GM12878 (cell line): Measurements from ENCODE around the gene METTL8. TPM values are rescaled to one million over a fixed set of nuclear protein-coding genes. Genes with fewer than 3 reads are reported as not detected.

Source experiments
- GABPA ChIP-seq: IDR thresholded peaks from 2 replicates; pipeline ENCODE4 v1.6.1; 2014; ENCODE audit warnings: antibody characterized with exemption, low read depth, mild to moderate bottlenecking, inconsistent platforms
- HCFC1 ChIP-seq: fragments of 150-350 bp; IDR thresholded peaks from 2 replicates; pipeline ENCODE4 v1.6.1; 2014; ENCODE audit warnings: low read length
- HDGF ChIP-seq: fragments of 450-650 bp; IDR thresholded peaks from 2 replicates; pipeline ENCODE4 v1.6.1; 2016; ENCODE audit warnings: antibody characterized with exemption
- NR2C1 ChIP-seq: fragments of 450-650 bp; IDR thresholded peaks from 2 replicates; pipeline ENCODE4 v1.6.1; 2017; ENCODE audit warnings: antibody characterized with exemption, mild to moderate bottlenecking, moderate library complexity
- POLR2A ChIP-seq: IDR thresholded peaks from 2 replicates; pipeline ENCODE4 v1.6.1; 2011; ENCODE audit warnings: low read depth, mild to moderate bottlenecking, low read length
- RUNX3 ChIP-seq: IDR thresholded peaks from 2 replicates; pipeline ENCODE4 v1.6.1; 2012; ENCODE audit warnings: low read length, inconsistent platforms
- TCF12 ChIP-seq: IDR thresholded peaks from 2 replicates; pipeline ENCODE4 v1.6.1; 2011; ENCODE audit warnings: low read depth, mild to moderate bottlenecking, low read length
- TCF7 ChIP-seq: IDR thresholded peaks from 2 replicates; pipeline ENCODE4 v1.6.1; 2014; ENCODE audit warnings: antibody characterized with exemption, borderline replicate concordance
- ZNF622 ChIP-seq: fragments of 450-650 bp; IDR thresholded peaks from 2 replicates; pipeline ENCODE4 v1.6.1; 2017; ENCODE audit warnings: mild to moderate bottlenecking, inconsistent platforms
- ZSCAN29 ChIP-seq: fragments of 450-650 bp; IDR thresholded peaks from 2 replicates; pipeline ENCODE4 v1.6.1; 2017; ENCODE audit warnings: mild to moderate bottlenecking, moderate library complexity
- polyA plus RNA-seq, 11 experiments: library from polyadenylated mRNA; depleted of rRNA in 4 of 11; unstranded in 6 of 11; stranded (reverse) in 5 of 11; fragments of >200 nt; fragmentation: Nextera tagmentation in 4 of 11; fragmentation: Illumina TruSeq in 1 of 11; extraction: Ambion mirVana in 4 of 11; extraction: Trizol in 1 of 11; gene quantifications; 1 replicate in 1 of 11; 2 replicates in 10 of 11; pipeline versions ENCODE4 v1.2.1 to v1.2.3, GENCODE V29; 2011 to 2016; ENCODE audit warnings: inconsistent platforms in 2 of 11, missing spikeins in 2 of 11, low read depth in 1 of 11
- total RNA-seq, 4 experiments: library from RNA; depleted of rRNA in 3 of 4; stranded (reverse); fragments of >200 nt in 3 of 4; fragmentation: Illumina TruSeq in 1 of 4; extraction: Trizol in 1 of 4; gene quantifications; 2 replicates each; pipeline versions ENCODE4 v1.2.1 to v1.2.3, GENCODE V29; 2013 to 2021
- TF ChIP-seq, protein P1 (sequence below): fragments of 450-650 bp; IDR thresholded peaks from 2 replicates; pipeline ENCODE4 v1.6.1; 2018; ENCODE audit warnings: mild to moderate bottlenecking, low read depth, moderate library complexity; ENCODE audit not compliant: partially characterized antibody
- TF ChIP-seq, protein P2 (sequence below): fragments of 450-650 bp; IDR thresholded peaks from 2 replicates; pipeline ENCODE4 v1.6.1; 2017; ENCODE audit warnings: mild to moderate bottlenecking, moderate library complexity
- TF ChIP-seq, protein P3 (sequence below): IDR thresholded peaks from 2 replicates; pipeline ENCODE4 v1.6.1; 2011; ENCODE audit warnings: borderline replicate concordance, low read depth, mild to moderate bottlenecking, moderate library complexity, low read length; ENCODE audit not compliant: insufficient read depth, poor library complexity, severe bottlenecking
- TF ChIP-seq, protein P4 (sequence below): fragments of 450-650 bp; IDR thresholded peaks from 2 replicates; pipeline ENCODE4 v1.6.1; 2017; ENCODE audit warnings: borderline replicate concordance
- TF ChIP-seq, protein P5 (sequence below), 3 experiments: IDR thresholded peaks in 2 of 3; conservative IDR thresholded peaks in 1 of 3; 2 replicates each; pipeline ENCODE4 v1.5.1; 2011; ENCODE audit warnings: low read depth in 3 of 3, low read length in 3 of 3, mild to moderate bottlenecking in 3 of 3, control low read depth in 2 of 3, moderate library complexity in 2 of 3, inconsistent platforms in 1 of 3, mixed read lengths in 1 of 3; ENCODE audit not compliant: control insufficient read depth in 2 of 3, insufficient read depth in 1 of 3; ENCODE audit errors: extremely low read depth in 1 of 3

METTL8 gene
- total and polyA plus RNA-seq, 10 of the 15 experiments (the other 5 are each of a cell fraction or from before 2014, with no cell fraction given), result 30.8 to 96.3 (median 51.5) TPM

DNA sequence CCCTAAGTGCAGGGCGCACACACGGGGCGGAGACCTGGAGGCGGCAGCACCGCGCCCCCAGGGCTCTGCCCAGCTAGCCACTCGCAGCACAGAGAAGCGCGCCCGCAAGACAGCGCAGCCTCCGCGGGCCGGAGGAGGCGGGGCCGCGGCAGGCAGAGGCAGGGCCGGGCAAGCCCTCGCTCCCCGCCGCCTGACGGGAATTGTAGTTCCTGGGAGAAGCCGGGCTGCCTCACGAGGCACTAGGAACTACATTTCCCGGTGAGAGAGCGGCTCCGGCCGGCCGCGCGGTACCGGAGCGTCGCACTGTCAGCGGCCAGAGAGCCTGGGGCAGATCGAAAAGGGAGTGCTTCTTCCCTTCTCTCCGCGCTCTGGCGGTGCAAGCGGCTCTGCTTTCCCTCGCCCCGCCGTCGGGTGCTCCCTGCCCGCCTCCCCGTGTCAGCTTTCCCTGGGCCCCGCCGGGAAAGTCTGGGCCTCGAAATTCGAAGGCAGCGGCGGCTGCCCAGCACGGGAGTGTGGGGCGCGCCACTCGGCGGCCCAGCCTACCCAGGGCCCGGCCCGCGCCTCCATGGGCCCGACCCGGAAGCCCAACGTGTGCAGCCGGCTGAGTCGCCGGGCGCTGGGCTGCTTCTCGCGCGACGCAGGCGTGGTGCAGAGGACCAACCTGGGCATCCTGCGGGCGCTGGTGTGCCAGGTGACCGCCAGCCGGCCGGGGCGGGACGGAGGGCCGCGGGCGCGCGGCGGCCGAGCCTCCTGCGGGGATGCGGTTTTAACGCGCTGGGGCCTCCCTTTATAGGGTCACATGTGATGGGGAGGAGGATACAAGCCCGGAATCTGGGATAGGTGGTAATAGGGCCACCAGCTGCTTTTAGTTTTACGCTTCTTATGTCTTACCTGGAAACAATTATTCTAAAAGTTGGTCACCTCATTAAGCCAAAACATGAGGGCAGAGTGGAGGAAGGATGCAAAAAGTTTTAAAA is 511 bp upstream of the METTL8 start, which contains the start of gene DCAF17 (continued):
- TF ChIP-seq GABPA (peak; percentile 67; the same call in 1 of the 2 replicates), POLR2A (peak; percentile 92), TCF12 (peak; percentile 45; the same call in 1 of the 2 replicates), ZSCAN29 (0 out of 2 replicates have a peak, but pooled peaks have one; percentile 6), RUNX3 (peak; percentile 79), TCF7 (no peak), ZNF622 (no peak), HCFC1 (peak; percentile 92), NR2C1 (peak; percentile 86), HDGF (peak; percentile 82; the same call in 1 of the 2 replicates)
- TF ChIP-seq, protein P1, sequence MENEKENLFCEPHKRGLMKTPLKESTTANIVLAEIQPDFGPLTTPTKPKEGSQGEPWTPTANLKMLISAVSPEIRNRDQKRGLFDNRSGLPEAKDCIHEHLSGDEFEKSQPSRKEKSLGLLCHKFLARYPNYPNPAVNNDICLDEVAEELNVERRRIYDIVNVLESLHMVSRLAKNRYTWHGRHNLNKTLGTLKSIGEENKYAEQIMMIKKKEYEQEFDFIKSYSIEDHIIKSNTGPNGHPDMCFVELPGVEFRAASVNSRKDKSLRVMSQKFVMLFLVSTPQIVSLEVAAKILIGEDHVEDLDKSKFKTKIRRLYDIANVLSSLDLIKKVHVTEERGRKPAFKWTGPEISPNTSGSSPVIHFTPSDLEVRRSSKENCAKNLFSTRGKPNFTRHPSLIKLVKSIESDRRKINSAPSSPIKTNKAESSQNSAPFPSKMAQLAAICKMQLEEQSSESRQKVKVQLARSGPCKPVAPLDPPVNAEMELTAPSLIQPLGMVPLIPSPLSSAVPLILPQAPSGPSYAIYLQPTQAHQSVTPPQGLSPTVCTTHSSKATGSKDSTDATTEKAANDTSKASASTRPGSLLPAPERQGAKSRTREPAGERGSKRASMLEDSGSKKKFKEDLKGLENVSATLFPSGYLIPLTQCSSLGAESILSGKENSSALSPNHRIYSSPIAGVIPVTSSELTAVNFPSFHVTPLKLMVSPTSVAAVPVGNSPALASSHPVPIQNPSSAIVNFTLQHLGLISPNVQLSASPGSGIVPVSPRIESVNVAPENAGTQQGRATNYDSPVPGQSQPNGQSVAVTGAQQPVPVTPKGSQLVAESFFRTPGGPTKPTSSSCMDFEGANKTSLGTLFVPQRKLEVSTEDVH, result no peak
- TF ChIP-seq, protein P2, sequence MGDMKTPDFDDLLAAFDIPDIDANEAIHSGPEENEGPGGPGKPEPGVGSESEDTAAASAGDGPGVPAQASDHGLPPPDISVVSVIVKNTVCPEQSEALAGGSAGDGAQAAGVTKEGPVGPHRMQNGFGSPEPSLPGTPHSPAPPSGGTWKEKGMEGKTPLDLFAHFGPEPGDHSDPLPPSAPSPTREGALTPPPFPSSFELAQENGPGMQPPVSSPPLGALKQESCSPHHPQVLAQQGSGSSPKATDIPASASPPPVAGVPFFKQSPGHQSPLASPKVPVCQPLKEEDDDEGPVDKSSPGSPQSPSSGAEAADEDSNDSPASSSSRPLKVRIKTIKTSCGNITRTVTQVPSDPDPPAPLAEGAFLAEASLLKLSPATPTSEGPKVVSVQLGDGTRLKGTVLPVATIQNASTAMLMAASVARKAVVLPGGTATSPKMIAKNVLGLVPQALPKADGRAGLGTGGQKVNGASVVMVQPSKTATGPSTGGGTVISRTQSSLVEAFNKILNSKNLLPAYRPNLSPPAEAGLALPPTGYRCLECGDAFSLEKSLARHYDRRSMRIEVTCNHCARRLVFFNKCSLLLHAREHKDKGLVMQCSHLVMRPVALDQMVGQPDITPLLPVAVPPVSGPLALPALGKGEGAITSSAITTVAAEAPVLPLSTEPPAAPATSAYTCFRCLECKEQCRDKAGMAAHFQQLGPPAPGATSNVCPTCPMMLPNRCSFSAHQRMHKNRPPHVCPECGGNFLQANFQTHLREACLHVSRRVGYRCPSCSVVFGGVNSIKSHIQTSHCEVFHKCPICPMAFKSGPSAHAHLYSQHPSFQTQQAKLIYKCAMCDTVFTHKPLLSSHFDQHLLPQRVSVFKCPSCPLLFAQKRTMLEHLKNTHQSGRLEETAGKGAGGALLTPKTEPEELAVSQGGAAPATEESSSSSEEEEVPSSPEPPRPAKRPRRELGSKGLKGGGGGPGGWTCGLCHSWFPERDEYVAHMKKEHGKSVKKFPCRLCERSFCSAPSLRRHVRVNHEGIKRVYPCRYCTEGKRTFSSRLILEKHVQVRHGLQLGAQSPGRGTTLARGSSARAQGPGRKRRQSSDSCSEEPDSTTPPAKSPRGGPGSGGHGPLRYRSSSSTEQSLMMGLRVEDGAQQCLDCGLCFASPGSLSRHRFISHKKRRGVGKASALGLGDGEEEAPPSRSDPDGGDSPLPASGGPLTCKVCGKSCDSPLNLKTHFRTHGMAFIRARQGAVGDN, result peak; percentile 84; the same call in 1 of the 2 replicates
- TF ChIP-seq, protein P3, sequence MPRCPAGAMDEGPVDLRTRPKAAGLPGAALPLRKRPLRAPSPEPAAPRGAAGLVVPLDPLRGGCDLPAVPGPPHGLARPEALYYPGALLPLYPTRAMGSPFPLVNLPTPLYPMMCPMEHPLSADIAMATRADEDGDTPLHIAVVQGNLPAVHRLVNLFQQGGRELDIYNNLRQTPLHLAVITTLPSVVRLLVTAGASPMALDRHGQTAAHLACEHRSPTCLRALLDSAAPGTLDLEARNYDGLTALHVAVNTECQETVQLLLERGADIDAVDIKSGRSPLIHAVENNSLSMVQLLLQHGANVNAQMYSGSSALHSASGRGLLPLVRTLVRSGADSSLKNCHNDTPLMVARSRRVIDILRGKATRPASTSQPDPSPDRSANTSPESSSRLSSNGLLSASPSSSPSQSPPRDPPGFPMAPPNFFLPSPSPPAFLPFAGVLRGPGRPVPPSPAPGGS, result peak; percentile 52
- TF ChIP-seq, protein P4, sequence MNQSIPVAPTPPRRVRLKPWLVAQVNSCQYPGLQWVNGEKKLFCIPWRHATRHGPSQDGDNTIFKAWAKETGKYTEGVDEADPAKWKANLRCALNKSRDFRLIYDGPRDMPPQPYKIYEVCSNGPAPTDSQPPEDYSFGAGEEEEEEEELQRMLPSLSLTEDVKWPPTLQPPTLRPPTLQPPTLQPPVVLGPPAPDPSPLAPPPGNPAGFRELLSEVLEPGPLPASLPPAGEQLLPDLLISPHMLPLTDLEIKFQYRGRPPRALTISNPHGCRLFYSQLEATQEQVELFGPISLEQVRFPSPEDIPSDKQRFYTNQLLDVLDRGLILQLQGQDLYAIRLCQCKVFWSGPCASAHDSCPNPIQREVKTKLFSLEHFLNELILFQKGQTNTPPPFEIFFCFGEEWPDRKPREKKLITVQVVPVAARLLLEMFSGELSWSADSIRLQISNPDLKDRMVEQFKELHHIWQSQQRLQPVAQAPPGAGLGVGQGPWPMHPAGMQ, result no peak
- TF ChIP-seq, protein P5, sequence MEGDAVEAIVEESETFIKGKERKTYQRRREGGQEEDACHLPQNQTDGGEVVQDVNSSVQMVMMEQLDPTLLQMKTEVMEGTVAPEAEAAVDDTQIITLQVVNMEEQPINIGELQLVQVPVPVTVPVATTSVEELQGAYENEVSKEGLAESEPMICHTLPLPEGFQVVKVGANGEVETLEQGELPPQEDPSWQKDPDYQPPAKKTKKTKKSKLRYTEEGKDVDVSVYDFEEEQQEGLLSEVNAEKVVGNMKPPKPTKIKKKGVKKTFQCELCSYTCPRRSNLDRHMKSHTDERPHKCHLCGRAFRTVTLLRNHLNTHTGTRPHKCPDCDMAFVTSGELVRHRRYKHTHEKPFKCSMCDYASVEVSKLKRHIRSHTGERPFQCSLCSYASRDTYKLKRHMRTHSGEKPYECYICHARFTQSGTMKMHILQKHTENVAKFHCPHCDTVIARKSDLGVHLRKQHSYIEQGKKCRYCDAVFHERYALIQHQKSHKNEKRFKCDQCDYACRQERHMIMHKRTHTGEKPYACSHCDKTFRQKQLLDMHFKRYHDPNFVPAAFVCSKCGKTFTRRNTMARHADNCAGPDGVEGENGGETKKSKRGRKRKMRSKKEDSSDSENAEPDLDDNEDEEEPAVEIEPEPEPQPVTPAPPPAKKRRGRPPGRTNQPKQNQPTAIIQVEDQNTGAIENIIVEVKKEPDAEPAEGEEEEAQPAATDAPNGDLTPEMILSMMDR (IDR thresholded peaks at IDR 0.05 in 2 of 3, conservative IDR thresholded peaks at IDR 0.05 in 1 of 3; ENCODE audit: control insufficient read depth in 2 of 3, extremely low read depth in 1 of 3, insufficient read depth in 1 of 3, low read depth in 3 of 3, low read length in 3 of 3), result no peak
